Left ventricle myocardium inferior (tissue), 1 donor: ENCODE measurements around the gene MED29. TPM values are rescaled to one million over a fixed set of nuclear protein-coding genes. Genes with fewer than 3 reads are reported as not detected.

Source experiments
- DNase-seq: peaks from one replicate; pipeline ENCODE4 v3.0.0-alpha.2; 2020
- H3K27ac ChIP-seq: fragments of 200-600 bp; replicated peaks from 2 replicates; pipeline ENCODE4 v1.8.0; 2021
- H3K27me3 ChIP-seq: fragments of 200-600 bp; 2 replicates; pipeline ENCODE4 v1.8.0; 2021; ENCODE audit warnings: low read depth
- H3K36me3 ChIP-seq: fragments of 200-600 bp; 2 replicates; pipeline ENCODE4 v1.8.0; 2021
- H3K4me1 ChIP-seq: fragments of 200-600 bp; 2 replicates; pipeline ENCODE4 v1.8.0; 2021
- H3K4me3 ChIP-seq: fragments of 200-600 bp; 2 replicates; pipeline ENCODE4 v1.8.0; 2021; ENCODE audit warnings: mild to moderate bottlenecking, moderate library complexity
- H3K9me3 ChIP-seq: fragments of 200-600 bp; replicated peaks from 2 replicates; pipeline ENCODE4 v1.8.0; 2021
- CTCF ChIP-seq: fragments of 200-600 bp; IDR thresholded peaks from 2 replicates; pipeline ENCODE4 v1.8.0; 2021; ENCODE audit warnings: antibody characterized with exemption, mild to moderate bottlenecking, borderline replicate concordance
- intact Hi-C: fragments of 100-400 bp; cut with micrococcal nuclease; formaldehyde crosslinking; loops from one replicate; pipeline ENCODE4 v1.11.0; 2022
- total RNA-seq: library from RNA; stranded (reverse); fragmentation: NEBNext Ultra II Directional; extraction: Animal tissue kit (Norgen Biotek cat#: 25700); gene quantifications from one replicate; pipeline ENCODE4 v1.2.1, GENCODE V29; 2021
- donor health status: DM: no; HTN: yes; CAD: no; lungs with severe emphysema.

Gene MED29
- total RNA-seq, 1 donor from 2014 or later, result 25.7 TPM

GRCh38 chr19:39408392-39409207 lies 17.4 kb downstream of the MED29 start:
- DNase-seq, result no peak
- Histone ChIP-seq H3K9me3 (no peaks in the 10 kb centered on the region), H3K4me1 (peaks cover 85% of the 10 kb centered on the region), H3K36me3 (peaks cover 16% of the 10 kb centered on the region), H3K27ac (peak overlapping the region; percentile 99), H3K4me3 (peak overlapping the region; percentile 87), H3K27me3 (no peaks in the 10 kb centered on the region)
- TF ChIP-seq CTCF, result no peak
- intact Hi-C loops, result no loop called here

GRCh38 chr19:39409208-39410016 lies 18.2 kb downstream of the MED29 start:
- intact Hi-C loops, result no loop called here
- DNase-seq, result peak; percentile 95
- H3K4me1 ChIP-seq, result peaks cover 87% of the 10 kb centered on the region
- no peaks in the 10 kb centered on the region for H3K9me3 ChIP-seq
- H3K27ac ChIP-seq, result peak overlapping the region; percentile 99
- TF ChIP-seq CTCF, result no peak
- H3K4me3 ChIP-seq, result peak overlapping the region; percentile 87
- H3K27me3 ChIP-seq, result no peaks in the 10 kb centered on the region
- peaks cover 16% of the 10 kb centered on the region for H3K36me3 ChIP-seq

- H3K4me3 ChIP-seq, result peak overlapping the region; percentile 87
- no peak for TF ChIP-seq CTCF
- peaks cover 87% of the 10 kb centered on the region for H3K4me1 ChIP-seq
- intact Hi-C loops, result no loop called here
- peak; percentile 87 for DNase-seq
- no peaks in the 10 kb centered on the region for H3K9me3 ChIP-seq
- no peaks in the 10 kb centered on the region for H3K27me3 ChIP-seq
- peaks cover 16% of the 10 kb centered on the region for H3K36me3 ChIP-seq
- peak overlapping the region; percentile 99 for H3K27ac ChIP-seq
Observed at GRCh38 chr19:39410017-39410830, 19.0 kb downstream of the MED29 start.

GRCh38 chr19:39410831-39411080 lies 19.6 kb downstream of the MED29 start:
- Histone ChIP-seq H3K27ac (peak overlapping the region; percentile 99), H3K4me1 (peaks cover 87% of the 10 kb centered on the region), H3K4me3 (peak overlapping the region; percentile 87), H3K9me3 (no peaks in the 10 kb centered on the region), H3K36me3 (peaks cover 16% of the 10 kb centered on the region), H3K27me3 (no peaks in the 10 kb centered on the region)
- intact Hi-C loops, result no loop called here
- no peak for DNase-seq
- no peak for TF ChIP-seq CTCF

- TF ChIP-seq CTCF, result no peak
- H3K4me3 ChIP-seq, result peak overlapping the region; percentile 87
- peaks cover 87% of the 10 kb centered on the region for H3K4me1 ChIP-seq
- peaks cover 16% of the 10 kb centered on the region for H3K36me3 ChIP-seq
- intact Hi-C loops, result no loop called here
- H3K9me3 ChIP-seq, result no peaks in the 10 kb centered on the region
- no peaks in the 10 kb centered on the region for H3K27me3 ChIP-seq
- H3K27ac ChIP-seq, result peak overlapping the region; percentile 99
- DNase-seq, result no peak
Observed at GRCh38 chr19:39411081-39411831, 20.1 kb downstream of the MED29 start.
